GM23338 (cell line): ENCODE data around the gene WWOX. TPM values are rescaled to one million over a fixed set of nuclear protein-coding genes. Genes with fewer than 3 reads are reported as not detected.

Source experiments
- REST ChIP-seq: IDR thresholded peaks from one replicate; pipeline ENCODE4 v1.6.1; 2018; ENCODE audit warnings: antibody characterized with exemption; ENCODE audit not compliant: unreplicated experiment
- ZNF462 ChIP-seq: fragments of 250-450 bp; sonication (Bioruptor Pico); IDR thresholded peaks from 2 replicates; pipeline ENCODE4 v1.5.0; 2020; ENCODE audit warnings: mild to moderate bottlenecking, moderate library complexity
- polyA plus RNA-seq: library from polyadenylated mRNA; unstranded; fragments of >200 nt; fragmentation: Nextera tagmentation; extraction: Ambion mirVana; gene quantifications from 2 replicates; pipeline ENCODE4 v1.2.1, GENCODE V29; 2016
- total RNA-seq: library from RNA; depleted of rRNA; stranded (reverse); fragments of >200 nt; shearing (Covaris generic); gene quantifications from 2 replicates; pipeline ENCODE4 v1.2.3, GENCODE V29; 2014
- TF ChIP-seq, protein P1 (sequence below), 2 experiments: fragments of 200-600 bp in 1 of 2; sonication (generic) in 1 of 2; conservative IDR thresholded peaks; 2 replicates each; pipeline versions ENCODE4 v1.5.1 to v1.6.1; 2016 to 2017; ENCODE audit warnings: antibody characterized with exemption in 2 of 2, low read depth in 2 of 2, mild to moderate bottlenecking in 2 of 2, moderate library complexity in 1 of 2

WWOX gene
- total and polyA plus RNA-seq, 2 experiments from 2014 or later: 10.0 to 19.3 TPM

GRCh38 chr16:78900044-78900811 is 800.8 kb downstream of the WWOX start (continued):
- no peak for TF ChIP-seq ZNF462
- TF ChIP-seq REST: no peak
- TF ChIP-seq, protein P1, sequence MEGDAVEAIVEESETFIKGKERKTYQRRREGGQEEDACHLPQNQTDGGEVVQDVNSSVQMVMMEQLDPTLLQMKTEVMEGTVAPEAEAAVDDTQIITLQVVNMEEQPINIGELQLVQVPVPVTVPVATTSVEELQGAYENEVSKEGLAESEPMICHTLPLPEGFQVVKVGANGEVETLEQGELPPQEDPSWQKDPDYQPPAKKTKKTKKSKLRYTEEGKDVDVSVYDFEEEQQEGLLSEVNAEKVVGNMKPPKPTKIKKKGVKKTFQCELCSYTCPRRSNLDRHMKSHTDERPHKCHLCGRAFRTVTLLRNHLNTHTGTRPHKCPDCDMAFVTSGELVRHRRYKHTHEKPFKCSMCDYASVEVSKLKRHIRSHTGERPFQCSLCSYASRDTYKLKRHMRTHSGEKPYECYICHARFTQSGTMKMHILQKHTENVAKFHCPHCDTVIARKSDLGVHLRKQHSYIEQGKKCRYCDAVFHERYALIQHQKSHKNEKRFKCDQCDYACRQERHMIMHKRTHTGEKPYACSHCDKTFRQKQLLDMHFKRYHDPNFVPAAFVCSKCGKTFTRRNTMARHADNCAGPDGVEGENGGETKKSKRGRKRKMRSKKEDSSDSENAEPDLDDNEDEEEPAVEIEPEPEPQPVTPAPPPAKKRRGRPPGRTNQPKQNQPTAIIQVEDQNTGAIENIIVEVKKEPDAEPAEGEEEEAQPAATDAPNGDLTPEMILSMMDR (conservative IDR thresholded peaks at IDR 0.05; ENCODE audit: low read depth in 2 of 2): no peak
